Thyroid gland (tissue), 4 donors: Measurements from ENCODE around the gene DPP7. TPM values are rescaled to one million over a fixed set of nuclear protein-coding genes. Genes with fewer than 3 reads are reported as not detected.

Source experiments
- DNase-seq, 2 donors: peaks; one replicate each; pipeline ENCODE4 v3.0.0-alpha.2; 2019
- H3K27ac ChIP-seq, 3 donors: fragments of 200-600 bp; sonication (generic); 1 replicate in 2 of 3; 2 replicates in 1 of 3; pipeline ENCODE4 v1.5.1; 2016 to 2019; ENCODE audit warnings: mild to moderate bottlenecking in 1 of 3, moderate library complexity in 1 of 3
- H3K27me3 ChIP-seq: fragments of 200-600 bp; sonication (generic); one replicate; pipeline ENCODE4 v1.5.1; 2019
- H3K36me3 ChIP-seq, 2 donors: fragments of 200-600 bp; sonication (generic); one replicate each; pipeline ENCODE4 v1.5.1; 2016 to 2019
- H3K4me1 ChIP-seq, 2 donors: fragments of 200-600 bp; sonication (generic); one replicate each; pipeline ENCODE4 v1.5.1; 2017 to 2019
- H3K4me3 ChIP-seq, 3 donors: fragments of 200-600 bp; sonication (generic); replicated peaks in 1 of 3; 1 replicate in 2 of 3; 2 replicates in 1 of 3; pipeline ENCODE4 v1.5.1; 2016; ENCODE audit warnings: mild to moderate bottlenecking in 1 of 3
- H3K9me3 ChIP-seq: fragments of 200-600 bp; sonication (generic); one replicate; pipeline ENCODE4 v1.5.1; 2017
- CTCF ChIP-seq, 6 experiments: fragments of 200-600 bp in 3 of 6; fragments of 450-650 bp in 3 of 6; sonication (generic) in 3 of 6; IDR thresholded peaks; one replicate each; pipeline ENCODE4 v1.5.1; 2016 to 2019; ENCODE audit warnings: antibody characterized with exemption in 6 of 6, mild to moderate bottlenecking in 2 of 6, inconsistent platforms in 1 of 6, moderate library complexity in 1 of 6
- POLR2A ChIP-seq, 2 donors: fragments of 450-650 bp; IDR thresholded peaks; one replicate each; pipeline ENCODE4 v1.6.1; 2017; ENCODE audit warnings: antibody characterized with exemption in 2 of 2, mild to moderate bottlenecking in 2 of 2, moderate library complexity in 1 of 2
- WGBS, 2 donors: methylation state at CpG; one replicate each; pipeline ENCODE4 v1.1.5; 2017; 5-methylcytosine and 5-hydroxymethylcytosine counted together
- intact Hi-C: fragments of 100-400 bp; cut with DNase I; formaldehyde crosslinking; loops from one replicate; pipeline ENCODE4 v1.15.1; 2023
- total RNA-seq, 4 donors: library from RNA; depleted of rRNA; stranded (reverse); fragments of >200 nt; gene quantifications; one replicate each; pipeline ENCODE4 v1.2.3, GENCODE V29; 2016

Gene DPP7
- total RNA-seq, 4 donors from 2014 or later, result 120 to 209 (median 157) TPM

- H3K27me3 ChIP-seq, result no peaks in the 10 kb centered on the region
- no peak overlapping the region for H3K27ac ChIP-seq
- no peaks in the 10 kb centered on the region for H3K36me3 ChIP-seq
- intact Hi-C loops, result no loop called here
- no peak overlapping the region for H3K4me3 ChIP-seq
- no peak for TF ChIP-seq CTCF (IDR thresholded peaks at IDR 0.05)
- TF ChIP-seq POLR2A (IDR thresholded peaks at IDR 0.05), result no peak
- H3K9me3 ChIP-seq, result no peaks in the 10 kb centered on the region
- WGBS, 2 donors, result 33 to 47% methylated on average over 34 of the region's 34 CpGs
- no peak for DNase-seq
- H3K4me1 ChIP-seq, result no peaks in the 10 kb centered on the region
Observed at GRCh38 chr9:137150617-137151457, 36.3 kb upstream of the DPP7 start.

- TF ChIP-seq POLR2A (IDR thresholded peaks at IDR 0.05), result no peak
- TF ChIP-seq CTCF (IDR thresholded peaks at IDR 0.05), result no peak
- intact Hi-C loops, result no loop called here
- Histone ChIP-seq H3K27ac (no peak overlapping the region), H3K36me3 (no peaks in the 10 kb centered on the region), H3K27me3 (no peaks in the 10 kb centered on the region), H3K4me1 (no peaks in the 10 kb centered on the region), H3K9me3 (no peaks in the 10 kb centered on the region), H3K4me3 (no peak overlapping the region)
- DNase-seq, result no peak
- WGBS, 2 donors, result 58 to 64% methylated on average over 20 of the region's 20 CpGs
Observed at GRCh38 chr9:137149942-137150616, 35.5 kb upstream of the DPP7 start.

DNA sequence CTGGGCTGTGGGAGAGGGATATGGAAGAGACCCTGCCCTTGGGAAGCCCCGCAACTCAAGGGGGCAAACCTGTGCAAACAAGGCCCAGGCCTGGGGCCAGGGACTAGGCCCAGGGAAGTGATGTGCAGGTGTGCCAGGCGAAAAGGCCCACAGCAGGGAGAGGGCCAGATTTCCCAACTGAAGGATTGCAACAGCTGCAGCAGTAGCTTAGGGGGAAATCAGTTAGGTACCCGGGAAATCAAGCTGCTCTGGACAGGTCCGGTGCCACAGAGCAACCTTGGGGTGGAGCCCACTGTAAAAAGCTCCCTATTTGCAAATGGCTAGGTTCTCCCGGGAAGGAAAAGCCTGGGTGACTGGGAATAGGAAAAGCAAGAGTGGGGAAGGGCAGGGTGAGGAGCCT lies 34.8 kb upstream of the DPP7 start:
- 79 to 83% methylated on average over 3 to 5 of the region's 5 CpGs for WGBS, 2 donors
- H3K4me1 ChIP-seq, result no peaks in the 10 kb centered on the region
- no peak overlapping the region for H3K27ac ChIP-seq
- no peak overlapping the region for H3K4me3 ChIP-seq
- intact Hi-C loops, result no loop called here
- no peak for DNase-seq
- no peaks in the 10 kb centered on the region for H3K36me3 ChIP-seq
- H3K27me3 ChIP-seq, result no peaks in the 10 kb centered on the region
- H3K9me3 ChIP-seq, result no peaks in the 10 kb centered on the region
- TF ChIP-seq POLR2A (IDR thresholded peaks at IDR 0.05) (no peak), CTCF (IDR thresholded peaks at IDR 0.05) (no peak)

DNA sequence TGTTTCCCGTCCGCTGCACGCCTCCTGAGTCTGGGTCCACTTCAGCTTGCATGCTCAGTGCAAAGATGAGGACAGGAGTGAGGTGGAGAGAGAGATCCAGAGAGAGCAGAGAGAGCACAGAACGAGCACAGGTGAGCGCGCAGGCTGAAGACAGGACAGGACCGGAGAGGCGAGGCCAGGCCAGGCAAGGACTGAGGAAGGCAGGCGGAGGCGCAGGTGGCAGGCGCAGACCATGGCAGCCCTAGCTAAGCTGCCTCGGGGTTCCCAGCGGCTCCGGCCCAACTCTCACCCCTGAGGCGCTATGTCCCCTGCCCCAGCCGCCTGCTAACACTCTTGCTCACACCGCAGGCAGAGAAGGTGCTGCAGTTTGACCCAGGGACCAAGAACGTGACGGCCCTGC lies 34.1 kb upstream of the DPP7 start:
- no peaks in the 10 kb centered on the region for H3K27me3 ChIP-seq
- 47 to 57% methylated on average over 11 to 19 of the region's 19 CpGs for WGBS, 2 donors
- intact Hi-C loops, result no loop called here

More for the DNA sequence above, 34.1 kb upstream of the DPP7 start:
- H3K9me3 ChIP-seq, result no peaks in the 10 kb centered on the region
- TF ChIP-seq POLR2A (IDR thresholded peaks at IDR 0.05) (no peak), CTCF (IDR thresholded peaks at IDR 0.05) (no peak)
- no peak for DNase-seq
- no peak overlapping the region for H3K4me3 ChIP-seq
- H3K4me1 ChIP-seq, result no peaks in the 10 kb centered on the region
- no peaks in the 10 kb centered on the region for H3K36me3 ChIP-seq
- H3K27ac ChIP-seq, result no peak overlapping the region
